Stimulated activated CD4-positive, alpha-beta T cell treated with anti-CD3 and anti-CD28 coated beads, Interleukin-2, amount 100 ng/mL, for 24 hours (primary cell): ENCODE results near the gene CDCA3.

Experiments
- DNase-seq, 2 donors: peaks; one replicate each; pipeline ENCODE4 v3.0.0-alpha.2; 2020

Gene CDCA3

DNA sequence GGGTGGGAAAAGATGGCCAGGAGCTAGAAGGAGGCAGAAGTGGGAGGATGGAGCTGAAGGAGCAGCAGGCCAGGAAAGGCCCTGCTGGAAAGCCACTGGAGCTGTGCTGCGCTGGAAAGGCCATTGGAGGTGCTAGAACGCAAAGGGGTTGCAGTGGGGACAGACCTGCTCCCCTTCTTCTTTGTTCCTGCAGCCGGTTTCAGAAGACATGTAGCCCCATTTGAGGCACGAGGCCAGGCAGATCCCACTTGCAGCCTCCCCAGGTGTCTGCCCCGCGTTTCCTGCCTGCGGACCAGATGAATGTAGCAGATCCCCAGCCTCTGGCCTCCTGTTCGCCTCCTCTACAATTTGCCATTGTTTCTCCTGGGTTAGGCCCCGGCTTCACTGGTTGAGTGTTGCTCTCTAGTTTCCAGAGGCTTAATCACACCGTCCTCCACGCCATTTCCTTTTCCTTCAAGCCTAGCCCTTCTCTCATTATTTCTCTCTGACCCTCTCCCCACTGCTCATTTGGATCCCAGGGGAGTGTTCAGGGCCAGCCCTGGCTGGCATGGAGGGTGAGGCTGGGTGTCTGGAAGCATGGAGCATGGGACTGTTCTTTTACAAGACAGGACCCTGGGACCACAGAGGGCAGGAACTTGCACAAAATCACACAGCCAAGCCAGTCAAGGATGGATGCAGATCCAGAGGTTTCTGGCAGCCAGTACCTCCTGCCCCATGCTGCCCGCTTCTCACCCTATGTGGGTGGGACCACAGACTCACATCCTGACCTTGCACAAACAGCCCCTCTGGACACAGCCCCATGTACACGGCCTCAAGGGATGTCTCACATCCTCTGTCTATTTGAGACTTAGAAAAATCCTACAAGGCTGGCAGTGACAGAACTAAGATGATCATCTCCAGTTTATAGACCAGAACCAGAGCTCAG is 31.7 kb downstream of the CDCA3 start:
- DNase-seq, result no peak

DNA sequence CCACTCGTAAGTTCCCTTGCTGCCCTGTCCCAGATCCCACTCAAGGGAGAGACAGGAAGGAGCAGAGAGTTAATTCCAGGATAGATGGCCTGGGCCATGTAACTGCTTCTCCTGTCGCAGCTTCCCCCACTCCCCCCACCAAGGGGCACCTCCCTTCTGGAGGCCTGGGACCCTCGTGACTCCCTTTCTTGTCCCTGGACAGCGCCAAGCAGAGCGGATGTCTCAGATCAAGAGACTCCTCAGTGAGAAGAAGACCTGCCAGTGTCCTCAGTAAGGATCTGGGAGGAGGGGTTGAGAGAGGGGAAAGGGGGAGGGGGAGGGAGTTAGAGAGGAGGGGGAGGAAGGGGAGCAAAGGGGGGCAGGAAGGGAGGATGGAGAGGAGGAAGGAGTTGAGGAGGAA is 32.4 kb downstream of the CDCA3 start:
- DNase-seq, result no peak

GRCh38 chr12:6818222-6818621 is 32.9 kb downstream of the CDCA3 start:
- no peak for DNase-seq

DNA sequence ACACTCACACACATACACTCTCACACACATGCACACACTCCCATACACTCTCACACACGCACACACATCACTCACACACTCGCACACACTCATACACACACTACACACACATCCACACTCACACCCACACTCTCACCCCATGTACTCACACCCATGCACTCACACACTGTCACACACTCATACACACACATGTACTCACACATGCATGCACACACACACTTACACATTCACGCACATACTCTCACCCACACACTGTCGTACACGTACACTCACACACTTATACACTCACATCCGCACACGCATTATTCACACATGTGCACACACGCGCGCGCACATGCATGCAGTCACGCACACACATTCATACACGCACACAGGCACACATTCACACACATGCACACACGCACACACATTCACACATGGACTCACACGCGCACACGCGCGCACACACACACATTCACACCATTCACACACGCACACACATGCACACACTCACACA is 33.4 kb downstream of the CDCA3 start:
- no peak for DNase-seq

GRCh38 chr12:6817098-6817497 is 34.0 kb downstream of the CDCA3 start:
- no peak for DNase-seq

DNA sequence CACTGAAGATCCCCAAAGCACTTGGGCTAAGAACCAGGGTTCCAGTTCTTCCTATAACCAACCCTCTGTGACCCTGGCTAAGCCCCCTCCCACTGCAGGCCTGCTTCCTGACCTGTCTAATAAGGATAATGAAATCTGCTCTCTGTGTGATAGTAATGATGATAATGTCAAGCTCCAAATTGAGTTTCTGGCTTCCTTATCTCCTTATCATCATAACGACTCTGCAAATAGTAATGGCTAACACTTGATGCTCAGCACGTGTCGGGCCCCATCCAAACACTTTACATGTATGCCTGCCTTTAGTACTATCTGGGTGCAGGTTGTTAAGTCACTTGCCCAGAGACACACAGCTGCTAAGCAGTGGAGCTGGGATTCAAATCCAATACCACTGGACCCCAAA is 34.5 kb downstream of the CDCA3 start:
- DNase-seq, result no peak

GRCh38 chr12:6813363-6813762 is 37.7 kb downstream of the CDCA3 start:
- DNase-seq, result no peak

DNA sequence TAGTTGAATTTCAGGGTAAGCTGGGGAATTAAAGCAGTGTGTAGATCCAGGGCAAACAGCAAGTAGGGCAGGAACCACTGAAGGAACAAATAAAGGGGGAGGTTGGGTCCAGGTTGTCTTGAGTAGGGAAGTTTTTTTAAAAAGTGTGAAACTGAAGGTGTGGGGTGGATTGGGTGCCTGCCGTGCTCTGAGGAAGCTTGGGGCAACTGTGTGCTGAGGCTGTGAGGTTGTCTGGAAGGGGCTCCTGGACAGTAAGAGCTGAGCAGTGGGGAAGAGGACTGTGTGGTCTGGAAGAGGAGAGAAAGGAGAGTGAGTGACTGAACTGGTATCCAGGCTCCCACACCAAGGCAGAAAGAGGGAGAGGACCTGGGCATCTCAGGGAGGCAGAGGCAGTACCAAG is 40.3 kb downstream of the CDCA3 start:
- no peak for DNase-seq

GRCh38 chr12:6809056-6809455 is 42.0 kb downstream of the CDCA3 start:
- no peak for DNase-seq

DNA sequence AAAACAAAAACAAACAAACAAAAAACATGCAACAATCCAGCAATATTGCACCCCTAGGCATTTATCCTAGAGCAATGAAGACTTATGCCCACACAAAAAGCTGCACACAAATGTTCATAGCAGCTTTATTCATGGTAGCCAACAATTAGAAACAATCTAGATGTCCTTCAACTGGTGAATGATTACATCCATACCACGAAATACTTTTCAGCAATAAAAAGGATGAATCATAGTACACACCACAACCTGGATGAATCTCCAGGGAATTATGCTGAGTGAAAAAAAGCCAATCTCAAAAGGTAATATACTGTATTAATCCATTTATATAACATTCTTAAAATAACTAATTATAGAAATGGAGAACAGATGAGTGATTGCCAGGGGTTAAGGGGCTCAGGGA is 43.9 kb downstream of the CDCA3 start:
- DNase-seq, result no peak

- DNase-seq, result no peak
Observed at GRCh38 chr12:6799147-6799546, 51.9 kb downstream of the CDCA3 start.
